Mesendoderm (in vitro differentiated cells): ENCODE data around the gene TAF8. TPM values are rescaled to one million over a fixed set of nuclear protein-coding genes. Genes with fewer than 3 reads are reported as not detected.
A peak's percentile ranks its signal among the peaks of the same experiment; 100 is the strongest.

Experiments used
- DNase-seq: peaks from one replicate; pipeline ENCODE4 v3.0.0; 2013
- H2AK5ac ChIP-seq: 2 replicates; pipeline ENCODE4 v1.6.1; 2013; ENCODE audit warnings: low read length, inconsistent platforms
- H2BK120ac ChIP-seq: 2 replicates; pipeline ENCODE4 v1.6.1; 2013; ENCODE audit warnings: low read depth, mild to moderate bottlenecking, low read length, moderate library complexity, mixed read lengths
- H2BK15ac ChIP-seq: replicated peaks from 2 replicates; pipeline ENCODE4 v1.6.1; 2013; ENCODE audit warnings: low read depth, mild to moderate bottlenecking, moderate library complexity
- H2BK5ac ChIP-seq: 2 replicates; pipeline ENCODE4 v1.6.1; 2013; ENCODE audit warnings: low read length, inconsistent platforms
- H3K18ac ChIP-seq: 2 replicates; pipeline ENCODE4 v1.6.1; 2013; ENCODE audit warnings: mild to moderate bottlenecking, low read length, mixed read lengths
- H3K23ac ChIP-seq: one replicate; pipeline ENCODE4 v1.6.1; 2013; ENCODE audit warnings: low read length
- H3K27ac ChIP-seq: 2 replicates; pipeline ENCODE4 v1.5.1; 2013; ENCODE audit warnings: low read depth, mild to moderate bottlenecking, inconsistent platforms, low read length, moderate library complexity
- H3K27me3 ChIP-seq: 2 replicates; pipeline ENCODE4 v1.6.1; 2013; ENCODE audit warnings: low read length, control low read depth, mild to moderate bottlenecking, inconsistent platforms; ENCODE audit not compliant: insufficient read depth, poor library complexity
- H3K36me3 ChIP-seq: 2 replicates; pipeline ENCODE4 v1.6.1; 2013; ENCODE audit warnings: low read length, inconsistent platforms; ENCODE audit not compliant: control insufficient read depth, insufficient read depth
- H3K4ac ChIP-seq: one replicate; pipeline ENCODE4 v1.6.1; 2013; ENCODE audit warnings: low read depth, mild to moderate bottlenecking, low read length, moderate library complexity
- H3K4me1 ChIP-seq: 2 replicates; pipeline ENCODE4 v1.6.1; 2013; ENCODE audit warnings: low read depth, low read length, inconsistent platforms; ENCODE audit not compliant: control insufficient read depth
- H3K4me2 ChIP-seq: 2 replicates; pipeline ENCODE4 v1.6.1; 2013; ENCODE audit warnings: low read length
- H3K4me3 ChIP-seq: 2 replicates; pipeline ENCODE4 v1.5.1; 2013; ENCODE audit warnings: mild to moderate bottlenecking, low read length
- H3K56ac ChIP-seq: one replicate; pipeline ENCODE4 v1.6.1; 2013; ENCODE audit warnings: low read length
- H3K79me1 ChIP-seq: 2 replicates; pipeline ENCODE4 v1.6.1; 2013; ENCODE audit warnings: low read length, inconsistent platforms
- H3K79me2 ChIP-seq: 2 replicates; pipeline ENCODE4 v1.6.1; 2013; ENCODE audit warnings: mild to moderate bottlenecking, low read length; ENCODE audit not compliant: control insufficient read depth, insufficient read depth
- H3K9ac ChIP-seq: 2 replicates; pipeline ENCODE4 v1.6.1; 2013; ENCODE audit warnings: low read length, inconsistent platforms
- H4K5ac ChIP-seq: one replicate; pipeline ENCODE4 v1.6.1; 2013; ENCODE audit warnings: low read length
- H4K8ac ChIP-seq: one replicate; pipeline ENCODE4 v1.6.1; 2013; ENCODE audit warnings: low read depth, mild to moderate bottlenecking, control low read depth, low read length, moderate library complexity
- WGBS: extraction: QIAGEN DNeasy Blood & Tissue Kit; methylation state at CpG from one replicate; pipeline ENCODE4 v1.1.7; 2013; ENCODE audit warnings: low lambda C conversion rate, missing lambda C conversion rate; ENCODE audit not compliant: insufficient coverage; ENCODE audit errors: extremely low coverage; 5-methylcytosine and 5-hydroxymethylcytosine counted together
- small RNA-seq: library from polyadenylated mRNA; stranded (forward); fragments of <200 nt; extraction: miRNeasy Mini kit (QIAGEN cat#:217004); gene quantifications from one replicate; pipeline ENCODE3, GENCODE V24; 2013; ENCODE audit not compliant: insufficient read depth

TAF8 gene

DNA sequence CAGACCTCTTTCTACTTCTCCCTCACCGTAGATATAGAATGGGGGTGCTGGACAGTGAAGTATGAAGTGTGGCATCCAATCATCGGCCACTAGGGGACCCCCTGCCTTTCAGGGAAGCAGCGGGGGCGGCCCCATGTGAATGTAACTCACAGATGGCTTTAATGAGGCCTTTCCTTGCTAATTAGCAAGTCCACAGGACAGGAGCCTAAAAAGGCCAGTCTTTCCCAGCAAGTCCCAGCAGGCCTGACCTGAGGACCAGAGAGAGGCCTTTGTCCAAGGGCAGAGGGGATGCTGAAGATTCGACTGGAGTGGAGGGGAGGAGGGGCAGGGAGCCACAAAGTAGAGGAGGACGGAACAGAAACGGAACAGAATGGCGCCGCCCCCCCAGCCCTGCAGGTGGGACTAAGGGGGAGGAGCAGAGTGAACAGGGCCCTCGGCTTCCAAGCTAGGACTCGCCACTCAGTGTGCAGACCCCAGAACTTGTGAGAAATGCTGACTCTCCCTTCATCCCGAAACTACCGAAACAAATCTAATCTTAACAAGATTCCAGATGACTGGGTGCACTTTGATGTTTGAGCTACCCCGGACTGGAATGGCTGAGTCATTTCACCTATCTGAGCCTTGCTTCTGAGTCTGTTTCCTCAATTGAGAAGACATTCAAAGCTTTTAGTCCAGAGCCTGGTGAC is 86.3 kb downstream of the TAF8 start:
- H4K5ac ChIP-seq = peak overlapping the region; percentile 81
- no peaks in the 10 kb centered on the region for H3K36me3 ChIP-seq
- peak overlapping the region; percentile 40 for H2BK120ac ChIP-seq
- H3K27ac ChIP-seq = peak overlapping the region; percentile 96
- H2BK5ac ChIP-seq = peak overlapping the region; percentile 86
- H3K9ac ChIP-seq = peak overlapping the region; percentile 59
- H3K23ac ChIP-seq = no peak overlapping the region
- H3K4ac ChIP-seq = peak overlapping the region; percentile 74
- no peak overlapping the region for H3K4me3 ChIP-seq
- DNase-seq = peak; percentile 93
- H3K79me1 ChIP-seq = peaks cover 22% of the 10 kb centered on the region
- H3K4me2 ChIP-seq = peak overlapping the region; percentile 5
- no peak overlapping the region for H2AK5ac ChIP-seq
- H3K27me3 ChIP-seq = no peaks in the 10 kb centered on the region
- peak overlapping the region; percentile 85 for H3K18ac ChIP-seq
- no CpG with 5 or more reads among the region's 14 CpGs for WGBS
- no peak overlapping the region for H4K8ac ChIP-seq
- H3K56ac ChIP-seq = peak overlapping the region; percentile 68
- H3K79me2 ChIP-seq = peaks cover 32% of the 10 kb centered on the region
- H2BK15ac ChIP-seq = no peak overlapping the region
- H3K4me1 ChIP-seq = peaks cover 26% of the 10 kb centered on the region

Small RNA genes within 50 kb of the gene (small RNA-seq; reads per million reads assigned to genes)
- gene RNU6-761P = not detected
